Smooth muscle cell of the brain vasculature (primary cell): ENCODE data around the gene HMCN2.

ENCODE experiments used
- DNase-seq: peaks from one replicate; pipeline ENCODE4 v3.0.0-alpha.2; 2012; ENCODE audit warnings: low read depth, low spot score

HMCN2 gene

GRCh38 chr9:130465383-130466096 lies 200.0 kb downstream of the HMCN2 start:
- no peak for DNase-seq

GRCh38 chr9:130466537-130467217 lies 201.1 kb downstream of the HMCN2 start:
- no peak for DNase-seq

- no peak for DNase-seq
Measured at GRCh38 chr9:130467316-130467715, 201.8 kb downstream of the HMCN2 start.

- DNase-seq = no peak
Measured at GRCh38 chr9:130468566-130468965, 203.0 kb downstream of the HMCN2 start.

GRCh38 chr9:130470269-130470668 lies 204.7 kb downstream of the HMCN2 start:
- no peak for DNase-seq

GRCh38 chr9:130470950-130471349 lies 205.4 kb downstream of the HMCN2 start:
- no peak for DNase-seq

- no peak for DNase-seq
Measured at GRCh38 chr9:130471411-130472183, 206.0 kb downstream of the HMCN2 start.

GRCh38 chr9:130472184-130472705 lies 206.7 kb downstream of the HMCN2 start:
- no peak for DNase-seq

GRCh38 chr9:130473009-130473408 lies 207.4 kb downstream of the HMCN2 start:
- no peak for DNase-seq

GRCh38 chr9:130473566-130473965 lies 208.0 kb downstream of the HMCN2 start:
- DNase-seq = no peak

- no peak for DNase-seq
Measured at GRCh38 chr9:130474106-130474505, 208.5 kb downstream of the HMCN2 start.

- no peak for DNase-seq
Measured at GRCh38 chr9:130476151-130476730, 210.7 kb downstream of the HMCN2 start.

GRCh38 chr9:130477564-130477963 lies 212.0 kb downstream of the HMCN2 start:
- DNase-seq = no peak

GRCh38 chr9:130478152-130478551 lies 212.6 kb downstream of the HMCN2 start:
- DNase-seq = no peak

GRCh38 chr9:130478736-130479575 lies 213.4 kb downstream of the HMCN2 start:
- DNase-seq = no peak

GRCh38 chr9:130479587-130479986 lies 214.0 kb downstream of the HMCN2 start:
- DNase-seq = no peak

GRCh38 chr9:130480673-130481072 lies 215.1 kb downstream of the HMCN2 start:
- no peak for DNase-seq

GRCh38 chr9:130482463-130482862 lies 216.9 kb downstream of the HMCN2 start:
- no peak for DNase-seq

GRCh38 chr9:130483371-130483971 lies 217.9 kb downstream of the HMCN2 start:
- DNase-seq = no peak
